ENCODE results near the gene FGF19.

Gene FGF19

GRCh38 chr11:69649576-69649900 lies 54.3 kb downstream of the FGF19 start:
- no peak for TF ChIP-seq ARNT (IDR thresholded peaks at IDR 0.05)
- no peak for TF ChIP-seq L3MBTL2 (conservative IDR thresholded peaks at IDR 0.05)
- no peak for TF ChIP-seq ZNF384 (IDR thresholded peaks at IDR 0.05)
- TF ChIP-seq NFRKB (IDR thresholded peaks at IDR 0.05): no peak
- TF ChIP-seq HDGF (IDR thresholded peaks at IDR 0.05; ENCODE audit: borderline replicate concordance): no peak
- no peak for TF ChIP-seq LEF1 (IDR thresholded peaks at IDR 0.05; ENCODE audit: borderline replicate concordance)
- TF ChIP-seq, protein P1, sequence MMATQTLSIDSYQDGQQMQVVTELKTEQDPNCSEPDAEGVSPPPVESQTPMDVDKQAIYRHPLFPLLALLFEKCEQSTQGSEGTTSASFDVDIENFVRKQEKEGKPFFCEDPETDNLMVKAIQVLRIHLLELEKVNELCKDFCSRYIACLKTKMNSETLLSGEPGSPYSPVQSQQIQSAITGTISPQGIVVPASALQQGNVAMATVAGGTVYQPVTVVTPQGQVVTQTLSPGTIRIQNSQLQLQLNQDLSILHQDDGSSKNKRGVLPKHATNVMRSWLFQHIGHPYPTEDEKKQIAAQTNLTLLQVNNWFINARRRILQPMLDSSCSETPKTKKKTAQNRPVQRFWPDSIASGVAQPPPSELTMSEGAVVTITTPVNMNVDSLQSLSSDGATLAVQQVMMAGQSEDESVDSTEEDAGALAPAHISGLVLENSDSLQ (IDR thresholded peaks at IDR 0.05): no peak
- no peak for TF ChIP-seq FOXA1 (IDR thresholded peaks at IDR 0.05)
- no peak for TF ChIP-seq CTBP1 (IDR thresholded peaks at IDR 0.05; ENCODE audit: borderline replicate concordance)
- TF ChIP-seq BHLHE40 (IDR thresholded peaks at IDR 0.05; ENCODE audit: borderline replicate concordance): no peak
- no peak for TF ChIP-seq TARDBP (IDR thresholded peaks at IDR 0.05)
- TF ChIP-seq SUZ12 (IDR thresholded peaks at IDR 0.05): no peak
- no peak for TF ChIP-seq FOXK2 (IDR thresholded peaks at IDR 0.05)
- no peak for DNase-seq (ENCODE audit: extremely low spot score)
- CTCF ChIA-PET: interaction anchor here (0.6 kb wide), 1 partner anchor 47 kb away, joined by 4 read pairs; no protein-coding TSS in a partner anchor
- POLR2A ChIA-PET: no interaction called here

DNA sequence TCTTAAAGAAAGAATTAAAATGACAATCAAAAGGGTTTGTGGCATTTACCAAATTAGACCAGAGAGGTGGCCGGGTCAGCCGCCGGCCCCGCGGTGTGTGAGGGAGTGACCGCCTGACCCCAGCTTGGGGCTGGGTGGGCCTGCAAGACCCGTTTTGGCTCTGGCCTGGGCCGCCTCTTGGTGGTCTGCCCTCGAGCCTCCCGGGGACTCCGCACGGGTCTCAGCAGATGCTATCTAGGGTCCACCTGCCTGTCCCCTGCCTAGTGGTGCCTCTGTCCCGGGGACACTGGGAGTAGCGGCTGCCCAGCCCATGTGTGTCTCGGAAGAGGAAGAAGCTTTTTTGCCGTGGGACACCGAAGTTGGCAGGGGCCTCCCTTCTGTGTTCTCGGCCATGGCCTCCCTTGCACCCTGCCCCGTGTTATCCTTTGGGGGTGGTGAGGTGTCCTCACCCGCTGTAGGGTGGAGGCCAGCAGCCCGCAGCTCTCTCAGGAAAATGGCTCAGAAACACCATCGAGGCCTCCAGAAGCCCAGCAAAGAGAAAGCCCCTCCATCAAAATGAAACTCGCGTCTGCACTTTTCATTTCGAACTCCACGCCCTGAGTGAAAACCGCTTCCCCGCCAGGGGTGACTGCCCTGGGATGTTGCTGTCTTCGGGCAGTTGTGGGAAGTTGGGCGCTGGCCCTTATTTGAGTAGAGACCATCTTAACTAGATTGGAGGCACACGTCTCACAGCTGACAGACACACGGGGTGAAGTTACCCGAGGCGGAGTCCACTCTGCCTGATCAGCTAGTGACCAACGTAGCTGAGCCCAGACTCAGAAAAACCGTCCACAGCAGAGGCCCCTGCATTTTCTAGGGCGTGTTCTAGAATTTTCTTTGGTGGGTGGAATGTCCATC lies 54.9 kb downstream of the FGF19 start:
- TF ChIP-seq TARDBP (IDR thresholded peaks at IDR 0.05): no peak
- TF ChIP-seq ZNF384 (IDR thresholded peaks at IDR 0.05): no peak
- ChIA-PET POLR2A (no interaction called here), CTCF (no interaction called here)
- DNase-seq (ENCODE audit: extremely low spot score): no peak

Measured in HEK293T (cell line).